ENCODE data around the gene SRBD1.

- TF ChIP-seq EP300 (conservative IDR thresholded peaks at IDR 0.05; ENCODE audit: poor library complexity, severe bottlenecking), result no peak
- no peak for TF ChIP-seq SMC3 (conservative IDR thresholded peaks at IDR 0.05; ENCODE audit: poor library complexity)
- no peak for TF ChIP-seq EZH2 (IDR thresholded peaks at IDR 0.05; ENCODE audit: borderline replicate concordance, insufficient read depth, low read length, poor library complexity, severe bottlenecking)
- no peak for TF ChIP-seq CTCF (IDR thresholded peaks at IDR 0.05; ENCODE audit: poor library complexity, severe bottlenecking)
- no peak for TF ChIP-seq TAF1 (IDR thresholded peaks at IDR 0.05; ENCODE audit: low read depth)
Observed at GRCh38 chr2:45532181-45532580, 78.9 kb downstream of the SRBD1 start.

Data from neural cell (in vitro differentiated cells).